ENCODE data around the gene ARID1B. TPM values are rescaled to one million over a fixed set of nuclear protein-coding genes. Genes with fewer than 3 reads are reported as not detected.
"Not testable (repeated sequence)": the region's sequence is repeated elsewhere in the genome, so short reads cannot be mapped to it uniquely, and the experiment has no call there.

ARID1B gene
- total and polyA plus RNA-seq, 10 donors = 17.7 to 223 (median 141) TPM

DNA sequence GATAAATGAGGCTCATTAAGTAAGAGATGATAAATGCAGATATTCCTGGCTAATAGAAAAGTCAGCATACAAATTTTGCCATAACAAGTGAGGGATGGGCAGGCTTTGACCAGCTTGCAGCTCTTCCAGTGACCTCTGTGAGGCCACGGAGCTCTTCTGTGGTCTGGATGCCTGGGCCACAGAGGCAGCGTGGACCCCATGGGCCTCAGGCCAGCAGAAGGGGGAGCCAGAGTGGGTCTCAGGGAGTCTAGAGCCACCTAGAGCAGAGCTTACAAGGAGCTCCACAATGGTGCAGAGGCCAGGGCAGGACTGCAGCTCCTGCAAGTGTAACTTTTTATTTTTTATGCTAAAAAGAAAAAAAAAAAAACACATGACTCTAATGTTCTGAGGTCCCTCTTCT, 165.1 kb downstream of the ARID1B start:
- H3K27me3 ChIP-seq (replicated peaks in 1 of 7) = no peaks in the 10 kb centered on the region
- no peak overlapping the region for H3K4me3 ChIP-seq
- H3K9me3 ChIP-seq = no peaks in the 10 kb centered on the region
- H3K27ac ChIP-seq = no peak overlapping the region
- peaks cover 10 to 95% (median 40%) of the 10 kb centered on the region in 6 donors for H3K4me1 ChIP-seq
- intact Hi-C loops (cut with DNase I; ENCODE audit: low total_unique reads) = no loop called here
- 90 to 100% (median 98%) methylated on average over 2 of the region's 2 CpGs for WGBS, 5 donors
- no peaks in the 10 kb centered on the region for H3K36me3 ChIP-seq
- TF ChIP-seq POLR2AphosphoS5 (IDR thresholded peaks at IDR 0.05) (peak in 1 of 3 donors; percentile 26), POLR2A (IDR thresholded peaks at IDR 0.05) (no peak), CTCF (IDR thresholded peaks at IDR 0.05 in 8 of 11, conservative IDR thresholded peaks at IDR 0.05 in 3 of 11) (peak in 2 of 11 experiments; percentile 8 to 19)
- DNase-seq = no peak

DNA sequence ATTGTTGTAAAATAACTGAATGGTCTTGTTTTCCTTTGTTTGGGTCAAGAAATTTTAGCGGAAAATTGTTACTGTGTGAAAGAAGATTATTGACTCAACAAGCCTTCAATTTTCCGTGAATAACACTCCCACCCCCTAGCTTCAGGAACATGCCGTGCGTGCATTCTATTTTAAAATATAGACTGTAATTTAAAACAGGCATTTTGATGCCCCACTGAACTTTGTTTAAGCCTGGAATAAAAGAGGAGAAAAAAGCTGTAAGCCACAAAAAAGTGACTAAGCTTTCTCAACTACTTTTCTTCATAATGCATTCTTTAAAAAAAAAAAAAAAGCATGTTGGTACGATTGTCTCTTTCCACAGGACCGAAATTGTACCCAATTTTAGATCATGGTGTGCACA, 166.0 kb downstream of the ARID1B start:
- Histone ChIP-seq H3K9me3 (no peaks in the 10 kb centered on the region), H3K36me3 (no peaks in the 10 kb centered on the region), H3K4me3 (no peak overlapping the region), H3K27ac (no peak overlapping the region), H3K27me3 (replicated peaks in 1 of 7) (no peaks in the 10 kb centered on the region), H3K4me1 (peaks cover 7 to 95% (median 45%) of the 10 kb centered on the region in 6 donors)
- intact Hi-C loops (cut with DNase I; ENCODE audit: low total_unique reads) = no loop called here
- WGBS, 5 donors = 89 to 92% (median 91%) methylated on average over 6 of the region's 6 CpGs
- TF ChIP-seq POLR2A (IDR thresholded peaks at IDR 0.05) (no peak), POLR2AphosphoS5 (IDR thresholded peaks at IDR 0.05) (no peak), CTCF (IDR thresholded peaks at IDR 0.05 in 8 of 11, conservative IDR thresholded peaks at IDR 0.05 in 3 of 11) (no peak)
- DNase-seq = no peak

DNA sequence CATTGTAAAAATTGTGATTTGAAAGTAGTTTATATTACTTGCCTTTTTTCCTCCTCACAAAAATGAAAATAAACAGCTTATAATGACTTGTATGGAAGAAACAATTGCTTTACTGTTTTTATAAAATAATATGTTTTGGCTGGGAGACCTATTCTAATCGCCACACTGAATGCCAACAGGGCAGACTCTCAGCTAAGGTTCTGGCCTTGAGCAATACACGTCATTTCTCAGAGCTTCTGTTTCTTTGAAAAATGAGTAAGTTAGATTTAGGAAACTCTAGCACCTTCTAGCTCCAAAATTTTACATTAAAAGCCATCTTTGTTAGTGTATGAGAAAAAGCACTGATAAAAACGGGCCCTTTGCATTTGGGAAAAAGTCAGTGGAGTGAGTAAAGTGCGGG, 166.6 kb downstream of the ARID1B start:
- DNase-seq = no peak
- no peak overlapping the region for H3K4me3 ChIP-seq
- no peak overlapping the region for H3K27ac ChIP-seq
- H3K27me3 ChIP-seq (replicated peaks in 1 of 7) = no peaks in the 10 kb centered on the region
- H3K36me3 ChIP-seq = no peaks in the 10 kb centered on the region
- H3K9me3 ChIP-seq = no peaks in the 10 kb centered on the region
- no peak for TF ChIP-seq POLR2AphosphoS5 (IDR thresholded peaks at IDR 0.05)
- no peak for TF ChIP-seq POLR2A (IDR thresholded peaks at IDR 0.05)
- no peak for TF ChIP-seq CTCF (IDR thresholded peaks at IDR 0.05 in 8 of 11, conservative IDR thresholded peaks at IDR 0.05 in 3 of 11)
- intact Hi-C loops (cut with DNase I; ENCODE audit: low total_unique reads) = no loop called here
- peaks cover 6 to 95% (median 46%) of the 10 kb centered on the region in 6 donors for H3K4me1 ChIP-seq
- 78 to 89% (median 84%) methylated on average over 4 of the region's 4 CpGs for WGBS, 5 donors

DNA sequence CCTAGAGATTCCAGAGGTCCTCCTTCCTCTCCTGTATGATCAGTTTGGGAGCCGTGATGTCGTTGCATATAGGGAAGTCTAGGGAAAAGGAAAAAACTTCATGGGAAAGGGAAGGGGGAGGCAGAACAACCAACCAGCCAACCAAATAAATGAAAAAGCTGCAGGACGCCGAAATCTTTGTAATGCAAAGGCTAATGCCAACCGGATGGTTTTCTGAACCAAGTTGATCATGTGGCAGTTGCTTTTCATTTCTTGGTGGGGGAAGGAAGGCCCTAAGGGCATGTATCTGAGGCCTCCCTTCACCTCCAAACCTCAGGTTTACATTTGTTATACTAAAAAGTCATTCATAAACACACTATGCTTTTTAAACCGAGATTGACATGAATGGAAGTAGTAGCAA, 167.2 kb downstream of the ARID1B start:
- Histone ChIP-seq H3K4me1 (peaks cover under 1 to 95% (median 47%) of the 10 kb centered on the region in 6 donors), H3K27me3 (replicated peaks in 1 of 7) (no peaks in the 10 kb centered on the region), H3K36me3 (no peaks in the 10 kb centered on the region), H3K4me3 (no peak overlapping the region), H3K9me3 (no peaks in the 10 kb centered on the region), H3K27ac (no peak overlapping the region)
- no peak for DNase-seq
- WGBS, 5 donors = 89 to 94% (median 90%) methylated on average over 6 of the region's 6 CpGs
- no peak for TF ChIP-seq CTCF (IDR thresholded peaks at IDR 0.05 in 8 of 11, conservative IDR thresholded peaks at IDR 0.05 in 3 of 11)
- TF ChIP-seq POLR2A (IDR thresholded peaks at IDR 0.05) = no peak
- TF ChIP-seq POLR2AphosphoS5 (IDR thresholded peaks at IDR 0.05) = no peak
- intact Hi-C loops (cut with DNase I; ENCODE audit: low total_unique reads) = no loop called here

DNA sequence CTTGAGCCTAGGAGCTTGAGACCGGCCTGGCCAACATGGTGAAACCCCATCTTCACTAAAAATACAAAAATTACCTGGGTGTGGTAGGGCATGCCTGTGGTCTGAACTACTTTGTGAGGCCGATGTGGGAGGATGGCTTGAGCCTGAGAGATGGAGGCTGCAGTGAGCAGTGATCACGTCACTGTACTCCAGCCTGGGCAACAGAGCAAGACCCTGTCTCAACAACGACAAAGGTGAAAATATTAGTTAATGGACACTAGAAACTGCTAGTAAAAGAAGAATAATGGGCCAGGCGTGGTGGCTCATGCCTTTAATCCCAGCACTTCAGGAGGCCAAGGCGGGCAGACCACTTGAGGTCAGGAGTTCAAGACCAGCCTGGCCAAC, 168.6 kb downstream of the ARID1B start:
- H3K36me3 ChIP-seq; H3K4me3 ChIP-seq; intact Hi-C loops (cut with DNase I; ENCODE audit: low total_unique reads); DNase-seq; H3K9me3 ChIP-seq; H3K27me3 ChIP-seq (replicated peaks in 1 of 7); H3K27ac ChIP-seq: not testable (repeated sequence)
- H3K4me1 ChIP-seq = peaks cover 0 to 95% (median 40%) of the 10 kb centered on the region in 6 donors
- WGBS, 5 donors = 93 to 98% (median 96%) methylated on average over 6 of the region's 6 CpGs
